Tibial nerve (tissue), 4 donors: ENCODE measurements around the gene GPC3.

Experiments used
- CTCF ChIP-seq, 5 experiments: fragments of 200-600 bp in 3 of 5; fragments of 450-650 bp in 2 of 5; sonication (generic) in 3 of 5; IDR thresholded peaks; one replicate each; pipeline ENCODE4 v1.5.1; 2016 to 2019; ENCODE audit warnings: antibody characterized with exemption in 5 of 5, mild to moderate bottlenecking in 3 of 5, moderate library complexity in 2 of 5
- EP300 ChIP-seq, 2 donors: sonication (generic); formaldehyde crosslinking; IDR thresholded peaks; one replicate each; pipeline ENCODE4 v1.6.1; 2017; ENCODE audit warnings: antibody characterized with exemption in 2 of 2, mild to moderate bottlenecking in 1 of 2

GRCh38 chrX:133559909-133560308 is 425.5 kb downstream of the GPC3 start:
- TF ChIP-seq CTCF (IDR thresholded peaks at IDR 0.05) (no peak), EP300 (IDR thresholded peaks at IDR 0.05) (no peak)
